GM12878 (cell line): ENCODE data around the gene BLACAT1.

Source experiments
- ATF2 ChIP-seq: IDR thresholded peaks from 2 replicates; pipeline ENCODE4 v1.6.1; 2012; ENCODE audit warnings: low read length, inconsistent platforms
- CTCF ChIP-seq, 3 experiments: IDR thresholded peaks in 2 of 3; conservative IDR thresholded peaks in 1 of 3; 2 replicates each; pipeline ENCODE4 v1.5.1; 2011; ENCODE audit warnings: low read depth in 3 of 3, low read length in 3 of 3, mild to moderate bottlenecking in 3 of 3, control low read depth in 2 of 3, moderate library complexity in 2 of 3, inconsistent platforms in 1 of 3, mixed read lengths in 1 of 3; ENCODE audit not compliant: control insufficient read depth in 2 of 3, insufficient read depth in 1 of 3; ENCODE audit errors: extremely low read depth in 1 of 3
- EZH2 ChIP-seq: IDR thresholded peaks from 2 replicates; pipeline ENCODE4 v1.6.1; 2012; ENCODE audit warnings: low read depth, mild to moderate bottlenecking, control low read depth, inconsistent platforms, low read length, borderline replicate concordance; ENCODE audit not compliant: control insufficient read depth
- PAX8 ChIP-seq: fragments of 450-650 bp; IDR thresholded peaks from 2 replicates; pipeline ENCODE4 v1.6.1; 2017; ENCODE audit warnings: mild to moderate bottlenecking, moderate library complexity
- POLR2AphosphoS5 ChIP-seq: IDR thresholded peaks from 2 replicates; pipeline ENCODE4 v1.6.1; 2011; ENCODE audit warnings: mild to moderate bottlenecking, low read length, inconsistent platforms
- RCOR1 ChIP-seq: conservative IDR thresholded peaks from 2 replicates; pipeline ENCODE4 v1.6.1; 2012; ENCODE audit warnings: low read depth, low read length, improper control_type of control experiment
- REST ChIP-seq: IDR thresholded peaks from 2 replicates; pipeline ENCODE4 v1.6.1; 2012; ENCODE audit warnings: mild to moderate bottlenecking, low read depth, low read length
- STAT3 ChIP-seq: IDR thresholded peaks from 2 replicates; pipeline ENCODE4 v1.6.1; 2011; ENCODE audit warnings: low read depth, low read length, improper control_type of control experiment
- TAF1 ChIP-seq: IDR thresholded peaks from 2 replicates; pipeline ENCODE4 v1.6.1; 2011; ENCODE audit warnings: mild to moderate bottlenecking, low read depth, low read length, borderline replicate concordance

GRCh38 chr1:205491794-205492193 is 35.9 kb upstream of the BLACAT1 start:
- TF ChIP-seq STAT3, result no peak
- no peak for TF ChIP-seq ATF2
- no peak for TF ChIP-seq EZH2
- no peak for TF ChIP-seq CTCF (IDR thresholded peaks at IDR 0.05 in 2 of 3, conservative IDR thresholded peaks at IDR 0.05 in 1 of 3; ENCODE audit: control insufficient read depth in 2 of 3, extremely low read depth in 1 of 3, insufficient read depth in 1 of 3, low read depth in 3 of 3, low read length in 3 of 3)
- TF ChIP-seq REST, result no peak
- no peak for TF ChIP-seq RCOR1
- no peak for TF ChIP-seq POLR2AphosphoS5
- TF ChIP-seq TAF1, result no peak
- no peak for TF ChIP-seq PAX8
